Naive thymus-derived CD4-positive, alpha-beta T cell (primary cell): ENCODE measurements around the gene TRAPPC2L. TPM values are rescaled to one million over a fixed set of nuclear protein-coding genes. Genes with fewer than 3 reads are reported as not detected.

Source experiments
- ATAC-seq: fragments of 150-1000 bp; cut with Tn5 transposase; 2 replicates; pipeline ENCODE4 v1.10.0; 2021; ENCODE audit warnings: mild to moderate bottlenecking, moderate library complexity
- CTCF ChIA-PET: fragments of 350-600 bp; sonication (Branson Sonifier 250); formaldehyde crosslinking; loops from one replicate; lab custom pipeline; 2021; ENCODE audit warnings: antibody characterized with exemption; lab: Charles Lee
- POLR2A ChIA-PET: fragments of 350-600 bp; sonication (Branson Sonifier 250); formaldehyde crosslinking; loops from one replicate; lab custom pipeline; 2021; ENCODE audit warnings: antibody characterized with exemption, inconsistent platforms; lab: Charles Lee
- DNase-seq, 9 donors: peaks; one replicate each; pipeline versions ENCODE4 v3.0.0 to v3.0.0-alpha.2; 2020 to 2022; ENCODE audit warnings: mixed read lengths in 1 of 9
- H3K27ac ChIP-seq: one replicate; pipeline ENCODE4 v1.7.0; 2013; ENCODE audit warnings: mild to moderate bottlenecking, low read depth, low read length, moderate library complexity
- H3K27me3 ChIP-seq, 2 donors: one replicate each; pipeline ENCODE4 v1.7.0; 2013; ENCODE audit warnings: low read length in 2 of 2, mild to moderate bottlenecking in 2 of 2, moderate library complexity in 2 of 2; ENCODE audit not compliant: control insufficient read depth in 2 of 2, insufficient read depth in 2 of 2
- H3K36me3 ChIP-seq, 3 experiments: 1 replicate in 2 of 3; 2 replicates in 1 of 3; pipeline ENCODE4 v1.7.0; 2013; ENCODE audit warnings: low read length in 3 of 3, mild to moderate bottlenecking in 3 of 3, moderate library complexity in 1 of 3; ENCODE audit not compliant: insufficient read depth in 3 of 3, control insufficient read depth in 2 of 3
- H3K4me1 ChIP-seq, 2 donors: one replicate each; pipeline ENCODE4 v1.7.0; 2013; ENCODE audit warnings: low read length in 2 of 2, mild to moderate bottlenecking in 2 of 2, moderate library complexity in 1 of 2; ENCODE audit not compliant: control insufficient read depth in 2 of 2, insufficient read depth in 2 of 2
- H3K4me3 ChIP-seq: 2 replicates; pipeline ENCODE4 v1.7.0; 2013; ENCODE audit warnings: mild to moderate bottlenecking, low read length
- H3K9me3 ChIP-seq, 3 experiments: 1 replicate in 2 of 3; 2 replicates in 1 of 3; pipeline ENCODE4 v1.7.0; 2013; ENCODE audit warnings: low read length in 3 of 3; ENCODE audit not compliant: control insufficient read depth in 2 of 3
- H3K27ac Mint-ChIP-seq, 9 donors: one replicate each; pipeline ENCODE4 v1.8.0; 2020 to 2022; ENCODE audit warnings: mixed read lengths in 9 of 9, mild to moderate bottlenecking in 8 of 9, moderate library complexity in 5 of 9, inconsistent platforms in 2 of 9
- H3K27me3 Mint-ChIP-seq, 5 donors: one replicate each; pipeline ENCODE4 v1.8.0; 2021 to 2022; ENCODE audit warnings: mixed read lengths in 5 of 5, mild to moderate bottlenecking in 1 of 5
- H3K36me3 Mint-ChIP-seq, 5 donors: one replicate each; pipeline ENCODE4 v1.8.0; 2020 to 2022; ENCODE audit warnings: mixed read lengths in 5 of 5, mild to moderate bottlenecking in 3 of 5, inconsistent platforms in 1 of 5
- H3K4me1 Mint-ChIP-seq, 7 donors: one replicate each; pipeline ENCODE4 v1.8.0; 2020 to 2022; ENCODE audit warnings: mixed read lengths in 7 of 7, mild to moderate bottlenecking in 3 of 7, inconsistent platforms in 1 of 7
- H3K4me3 Mint-ChIP-seq, 10 donors: one replicate each; pipeline ENCODE4 v1.8.0; 2020 to 2022; ENCODE audit warnings: mild to moderate bottlenecking in 10 of 10, mixed read lengths in 10 of 10, moderate library complexity in 6 of 10, inconsistent platforms in 2 of 10
- H3K9me3 Mint-ChIP-seq, 11 donors: one replicate each; pipeline ENCODE4 v1.8.0; 2020 to 2022; ENCODE audit warnings: mixed read lengths in 11 of 11, mild to moderate bottlenecking in 4 of 11, inconsistent platforms in 1 of 11, moderate library complexity in 1 of 11
- intact Hi-C, 2 donors: fragments of 100-400 bp; cut with micrococcal nuclease; formaldehyde crosslinking; loops; one replicate each; pipeline ENCODE4 v1.15.1; 2023
- polyA plus RNA-seq, 2 donors: library from polyadenylated mRNA; unstranded; fragments of 300-500 nt; fragmentation: Illumina TruSeq; gene quantifications; one replicate each; pipeline ENCODE4 v1.2.3, GENCODE V29; 2021
- total RNA-seq, 6 experiments: library from RNA in 5 of 6; stranded (reverse) in 5 of 6; gene quantifications; 1 replicate in 5 of 6; 2 replicates in 1 of 6; pipeline ENCODE4 v1.2.3 and lab custom pipeline; 2021 to 2026

The TRAPPC2L gene
- total and polyA plus RNA-seq, 7 experiments from 2014 or later = 32.3 to 112 (median 69.1) TPM

DNA sequence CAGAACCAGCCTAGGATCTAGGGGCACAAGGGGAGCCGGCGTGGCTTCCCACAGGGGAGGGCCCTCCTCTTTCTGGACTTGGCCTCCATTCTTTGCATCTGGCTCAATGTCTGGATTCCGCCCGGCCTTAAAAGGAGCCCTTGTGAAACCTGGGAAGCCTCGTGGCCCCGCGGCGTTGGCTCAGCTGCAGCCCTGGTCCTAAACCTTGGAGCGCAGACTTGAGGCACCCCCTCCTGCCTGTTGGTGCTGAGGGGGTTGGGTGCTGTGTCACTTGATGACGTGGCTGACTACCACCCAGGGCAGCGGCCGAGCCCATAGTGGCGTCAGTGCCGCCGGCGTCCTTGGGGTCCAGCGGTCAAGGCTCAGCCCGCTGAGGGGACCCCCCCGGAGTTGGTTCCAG is 4.4 kb downstream of the TRAPPC2L start:
- intact Hi-C loops = no loop called here
- ChIA-PET POLR2A (interaction anchor here (1.6 kb wide), 1 partner anchor 115 kb away, joined by 4 read pairs; no protein-coding TSS in a partner anchor), CTCF (no interaction called here)
- Mint-ChIP-seq H3K4me3 (peak overlapping the region in 1 of 10 donors; percentile 34), H3K4me1 (peaks cover 10 to 23% (median 18%) of the 10 kb centered on the region in 7 donors), H3K36me3 (peaks cover 0 to 29% (median 3%) of the 10 kb centered on the region in 5 donors), H3K27ac (no peak overlapping the region), H3K9me3 (peaks cover 0 to 1% (median 0%) of the 10 kb centered on the region in 11 donors), H3K27me3 (no peaks in the 10 kb centered on the region)
- H3K27ac ChIP-seq = no peak overlapping the region
- H3K4me3 ChIP-seq = no peak overlapping the region
- H3K9me3 ChIP-seq = no peaks in the 10 kb centered on the region
- H3K4me1 ChIP-seq = peaks cover 10 to 11% of the 10 kb centered on the region in 2 donors
- H3K36me3 ChIP-seq = peaks cover 4 to 49% (median 7%) of the 10 kb centered on the region in 3 experiments
- H3K27me3 ChIP-seq = no peaks in the 10 kb centered on the region
- no peak for DNase-seq
- ATAC-seq = no peak

DNA sequence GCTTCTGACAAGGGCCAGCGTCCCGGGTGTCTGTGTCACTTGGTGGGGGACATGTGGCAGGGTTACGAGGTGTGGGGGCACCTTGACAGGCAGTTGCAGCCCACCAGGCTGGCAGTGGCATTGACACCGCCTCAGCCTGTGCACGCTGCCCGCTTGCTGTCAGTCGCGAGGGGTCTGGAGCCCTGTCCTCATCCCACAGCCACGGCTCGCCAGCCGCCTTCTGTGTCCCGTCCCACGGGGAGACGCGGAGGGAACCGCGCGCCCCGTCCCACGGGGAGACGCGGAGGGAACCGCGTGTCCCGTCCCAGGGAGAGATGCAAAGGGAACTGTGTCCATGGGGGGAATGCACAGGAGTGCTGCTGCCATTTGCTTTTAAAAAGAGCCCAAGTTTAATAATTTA is 6.0 kb downstream of the TRAPPC2L start:
- H3K4me1 Mint-ChIP-seq = peaks cover 6 to 18% (median 12%) of the 10 kb centered on the region in 7 donors
- ATAC-seq = no peak
- peaks cover 7 to 8% of the 10 kb centered on the region in 2 donors for H3K4me1 ChIP-seq
- ChIA-PET POLR2A (interaction anchor here (0.6 kb wide), 1 partner anchor 51 kb away, joined by 3 read pairs; no protein-coding TSS in a partner anchor), CTCF (no interaction called here)
- H3K36me3 Mint-ChIP-seq = peaks cover 0 to 29% (median 0%) of the 10 kb centered on the region in 5 donors
- H3K27me3 Mint-ChIP-seq = no peaks in the 10 kb centered on the region
- H3K27ac Mint-ChIP-seq = peak overlapping the region in 1 of 9 donors; percentile 5
- no peak overlapping the region for H3K4me3 Mint-ChIP-seq
- H3K9me3 Mint-ChIP-seq = no peaks in the 10 kb centered on the region
- intact Hi-C loops = no loop called here
- no peak overlapping the region for H3K4me3 ChIP-seq
- no peak for DNase-seq
- H3K9me3 ChIP-seq = no peaks in the 10 kb centered on the region
- peaks cover 4 to 42% (median 7%) of the 10 kb centered on the region in 3 experiments for H3K36me3 ChIP-seq
- no peaks in the 10 kb centered on the region for H3K27me3 ChIP-seq
- H3K27ac ChIP-seq = no peak overlapping the region

DNA sequence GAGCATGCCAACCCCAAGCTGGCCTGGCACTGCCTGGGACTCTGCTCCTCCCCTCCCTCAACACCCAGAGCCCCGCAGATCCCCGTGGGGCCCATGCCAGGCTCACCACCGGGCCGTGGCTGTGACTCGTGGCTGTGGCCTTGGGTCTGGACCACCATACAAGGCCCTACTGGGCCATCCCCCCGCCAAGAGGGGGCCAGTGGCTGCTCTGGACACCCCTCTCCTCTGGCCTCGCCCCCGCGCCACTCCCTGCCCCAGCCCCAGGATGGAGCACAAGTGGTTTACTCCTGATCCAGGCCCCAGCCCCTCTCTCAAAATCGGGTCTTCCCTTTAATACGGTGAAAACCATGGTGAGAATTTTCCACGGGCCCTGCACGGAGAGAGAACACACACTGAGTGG is 6.5 kb downstream of the TRAPPC2L start:
- ATAC-seq = no peak
- H3K9me3 Mint-ChIP-seq = no peaks in the 10 kb centered on the region
- Histone ChIP-seq H3K4me3 (no peak overlapping the region), H3K4me1 (peaks cover 3% of the 10 kb centered on the region in 2 donors), H3K36me3 (peaks cover 4 to 42% (median 7%) of the 10 kb centered on the region in 3 experiments), H3K9me3 (no peaks in the 10 kb centered on the region), H3K27ac (no peak overlapping the region), H3K27me3 (no peaks in the 10 kb centered on the region)
- ChIA-PET CTCF (no interaction called here), POLR2A (interaction anchor here (0.6 kb wide), 1 partner anchor 51 kb away, joined by 3 read pairs; no protein-coding TSS in a partner anchor)
- DNase-seq = no peak
- no peaks in the 10 kb centered on the region for H3K27me3 Mint-ChIP-seq
- intact Hi-C loops = no loop called here
- H3K4me1 Mint-ChIP-seq = peaks cover 3 to 13% (median 7%) of the 10 kb centered on the region in 7 donors
- H3K4me3 Mint-ChIP-seq = no peak overlapping the region
- H3K36me3 Mint-ChIP-seq = peaks cover 0 to 28% (median 0%) of the 10 kb centered on the region in 5 donors
- H3K27ac Mint-ChIP-seq = no peak overlapping the region

DNA sequence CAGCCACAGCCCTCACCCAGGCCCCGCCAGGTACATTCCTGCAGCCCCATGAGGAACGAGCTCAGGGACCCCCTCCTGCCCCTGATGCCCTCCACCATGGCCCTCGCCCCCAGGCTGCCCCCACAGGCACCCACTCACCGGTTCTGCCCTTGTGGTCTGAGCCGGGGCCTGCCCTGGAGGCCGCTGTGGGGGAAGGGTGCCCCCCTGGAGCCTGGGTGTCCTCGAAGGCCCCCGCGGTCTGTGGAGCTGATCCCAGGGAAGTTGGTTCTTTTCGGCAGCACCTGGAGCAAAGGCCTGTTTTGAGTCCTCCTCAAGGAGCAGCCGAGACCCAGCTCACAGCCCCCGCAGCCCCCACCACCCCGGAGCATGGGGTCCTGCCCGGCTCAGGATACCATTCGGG is 7.2 kb downstream of the TRAPPC2L start:
- peaks cover 4 to 40% (median 7%) of the 10 kb centered on the region in 3 experiments for H3K36me3 ChIP-seq
- no peak overlapping the region for H3K27ac Mint-ChIP-seq
- peaks cover 0 to 22% (median 0%) of the 10 kb centered on the region in 5 donors for H3K36me3 Mint-ChIP-seq
- intact Hi-C loops = no loop called here
- POLR2A ChIA-PET = no interaction called here
- H3K27ac ChIP-seq = no peak overlapping the region
- H3K27me3 ChIP-seq = no peaks in the 10 kb centered on the region
- H3K4me1 ChIP-seq = no peaks in the 10 kb centered on the region
- H3K4me3 ChIP-seq = no peak overlapping the region
- H3K4me1 Mint-ChIP-seq = peaks cover 0 to 9% (median 1%) of the 10 kb centered on the region in 7 donors
- H3K27me3 Mint-ChIP-seq = no peaks in the 10 kb centered on the region
- CTCF ChIA-PET = no interaction called here
- DNase-seq (no peak), ATAC-seq (no peak)
- H3K4me3 Mint-ChIP-seq = no peak overlapping the region
- H3K9me3 ChIP-seq = no peaks in the 10 kb centered on the region
- H3K9me3 Mint-ChIP-seq = no peaks in the 10 kb centered on the region

DNA sequence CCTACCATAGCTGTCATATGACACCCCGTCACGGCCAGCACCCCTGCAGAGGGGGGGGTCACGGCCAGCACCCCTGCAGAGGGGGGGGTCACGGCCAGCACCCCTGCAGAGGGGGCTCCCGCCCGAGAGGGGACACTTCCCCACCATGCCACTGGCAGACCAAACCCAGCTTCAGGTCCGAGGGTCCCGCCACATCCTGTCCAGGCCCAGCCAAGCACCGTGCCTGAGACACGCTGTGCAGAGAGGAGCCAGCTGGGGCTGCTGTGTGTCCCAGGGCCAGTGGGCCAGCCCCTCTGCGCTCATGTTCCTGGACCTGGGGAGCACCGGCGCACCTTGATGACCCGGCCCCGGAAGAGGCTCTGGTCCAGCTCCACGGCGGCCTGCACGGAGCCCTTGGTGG is 7.6 kb downstream of the TRAPPC2L start:
- ChIA-PET CTCF (no interaction called here), POLR2A (no interaction called here)
- H3K27me3 ChIP-seq = no peaks in the 10 kb centered on the region
- H3K9me3 ChIP-seq = no peaks in the 10 kb centered on the region
- H3K36me3 Mint-ChIP-seq = peaks cover 0 to 17% (median 0%) of the 10 kb centered on the region in 5 donors
- H3K27ac ChIP-seq = no peak overlapping the region
- no peak overlapping the region for H3K4me3 Mint-ChIP-seq
- DNase-seq = no peak
- no peaks in the 10 kb centered on the region for H3K4me1 ChIP-seq
- peaks cover 0 to 6% (median 0%) of the 10 kb centered on the region in 7 donors for H3K4me1 Mint-ChIP-seq
- intact Hi-C loops = no loop called here
- no peak for ATAC-seq
- H3K27ac Mint-ChIP-seq = no peak overlapping the region
- H3K27me3 Mint-ChIP-seq = peaks cover 0 to under 1% (median 0%) of the 10 kb centered on the region in 5 donors
- no peaks in the 10 kb centered on the region for H3K9me3 Mint-ChIP-seq
- H3K36me3 ChIP-seq = peaks cover 4 to 35% (median 6%) of the 10 kb centered on the region in 3 experiments
- no peak overlapping the region for H3K4me3 ChIP-seq

DNA sequence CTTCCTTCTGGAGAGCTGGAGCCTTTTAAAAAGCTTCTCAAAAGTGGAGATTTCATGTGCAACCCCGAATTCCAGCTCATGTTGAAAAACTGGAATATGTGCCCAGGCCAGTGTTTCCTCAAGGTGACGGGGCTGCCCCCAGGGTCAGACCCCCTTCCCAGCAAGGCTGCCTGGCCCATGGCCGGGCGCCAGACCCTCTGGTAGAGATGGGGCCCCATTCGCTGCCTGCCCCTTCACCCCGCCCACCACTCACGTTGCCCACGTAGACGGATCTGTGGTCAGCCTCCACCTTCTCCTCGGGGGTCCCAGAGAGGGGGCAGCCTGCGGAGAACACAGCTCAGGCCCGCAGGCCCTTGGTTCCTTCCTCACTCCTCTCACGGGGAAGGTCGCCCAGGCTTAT is 8.4 kb downstream of the TRAPPC2L start:
- Mint-ChIP-seq H3K4me1 (peaks cover 0 to 5% (median 0%) of the 10 kb centered on the region in 7 donors), H3K27me3 (peaks cover 0 to 7% (median 0%) of the 10 kb centered on the region in 5 donors), H3K9me3 (no peaks in the 10 kb centered on the region), H3K36me3 (peaks cover 0 to 13% (median 0%) of the 10 kb centered on the region in 5 donors), H3K27ac (no peak overlapping the region), H3K4me3 (no peak overlapping the region)
- no peak for ATAC-seq
- POLR2A ChIA-PET = no interaction called here
- Histone ChIP-seq H3K4me3 (no peak overlapping the region), H3K9me3 (no peaks in the 10 kb centered on the region), H3K27me3 (no peaks in the 10 kb centered on the region), H3K27ac (no peak overlapping the region), H3K36me3 (peaks cover 0 to 28% (median 4%) of the 10 kb centered on the region in 3 experiments), H3K4me1 (no peaks in the 10 kb centered on the region)
- CTCF ChIA-PET = no interaction called here
- DNase-seq = no peak
- intact Hi-C loops = no loop called here

DNA sequence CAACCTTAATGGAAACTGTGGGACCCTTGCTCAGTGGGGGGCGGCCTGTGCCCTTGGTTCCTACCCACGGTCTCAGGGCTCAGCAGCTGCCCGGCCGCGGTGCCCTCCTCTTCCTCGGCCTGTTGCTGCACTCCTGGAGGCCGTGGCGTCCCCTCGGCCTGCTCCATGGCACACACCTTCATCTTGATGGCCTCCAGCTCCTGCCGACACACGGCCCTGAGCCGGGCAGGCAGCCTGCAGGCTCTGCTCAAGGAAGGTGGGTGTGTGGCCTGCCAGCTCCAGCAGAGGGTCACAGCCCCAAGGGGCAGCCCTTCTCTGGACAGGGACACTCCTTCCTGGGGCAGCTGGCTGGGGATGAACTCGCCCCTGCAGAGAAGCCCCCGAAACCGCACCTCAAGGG is 8.8 kb downstream of the TRAPPC2L start:
- CTCF ChIA-PET = no interaction called here
- peaks cover 2 to 11% (median 2%) of the 10 kb centered on the region in 5 donors for H3K27me3 Mint-ChIP-seq
- ATAC-seq = no peak

More for the DNA sequence above, 8.8 kb downstream of the TRAPPC2L start:
- H3K27ac ChIP-seq = no peak overlapping the region
- H3K4me3 Mint-ChIP-seq = no peak overlapping the region
- no peaks in the 10 kb centered on the region for H3K9me3 ChIP-seq
- DNase-seq = no peak
- no peak overlapping the region for H3K27ac Mint-ChIP-seq
- H3K9me3 Mint-ChIP-seq = no peaks in the 10 kb centered on the region
- intact Hi-C loops = no loop called here
- H3K4me1 Mint-ChIP-seq = peaks cover 0 to 4% (median 0%) of the 10 kb centered on the region in 7 donors
- H3K4me1 ChIP-seq = no peaks in the 10 kb centered on the region
- peaks cover 0 to 23% (median 4%) of the 10 kb centered on the region in 3 experiments for H3K36me3 ChIP-seq
- POLR2A ChIA-PET = no interaction called here
- H3K36me3 Mint-ChIP-seq = peaks cover 0 to 11% (median 0%) of the 10 kb centered on the region in 5 donors
- no peaks in the 10 kb centered on the region for H3K27me3 ChIP-seq
- no peak overlapping the region for H3K4me3 ChIP-seq
